Measurements from ENCODE around the gene BATF2. TPM values are rescaled to one million over a fixed set of nuclear protein-coding genes. Genes with fewer than 3 reads are reported as not detected.

BATF2 gene
- total and polyA plus RNA-seq, 9 of the 15 experiments (the other 6 are each of a cell fraction or from before 2014, with no cell fraction given): 1.7 to 8.9 (median 6.4) TPM

- TF ChIP-seq ATF2 (CRISPR knock-in tag; IDR thresholded peaks at IDR 0.05) (no peak), ZNF253 (CRISPR knock-in tag; conservative IDR thresholded peaks at IDR 0.05) (no peak), ZBTB34 (CRISPR knock-in tag; IDR thresholded peaks at IDR 0.05) (no peak)
Measured at GRCh38 chr11:64976651-64977050, 20.1 kb downstream of the BATF2 start (continued).

- no peak for FAIRE-seq
- POLR2A ChIA-PET: interaction anchor here (0.6 to 1.3 kb wide), 2 partner anchors 10 to 162 kb away, joined by 3 to 6 read pairs; no protein-coding TSS in a partner anchor
- Histone ChIP-seq H3K9me1 (ENCODE audit: control insufficient read depth, insufficient read depth, low read length) (no peaks in the 10 kb centered on the region), H3K4me2 (ENCODE audit: insufficient read depth, low read length) (no peak overlapping the region), H3K36me3 (ENCODE audit: control insufficient read depth, insufficient read depth, low read length) (no peaks in the 10 kb centered on the region), H3K27me3 (ENCODE audit: control insufficient read depth in 2 of 2, insufficient read depth in 2 of 2, low read length in 2 of 2) (no peaks in the 10 kb centered on the region), H3K79me2 (ENCODE audit: control insufficient read depth, insufficient read depth, low read length) (no peaks in the 10 kb centered on the region), H3K4me3 (no peak overlapping the region), H3K9me3 (replicated peaks; ENCODE audit: control insufficient read depth, insufficient read depth, low read depth, low read length) (no peaks in the 10 kb centered on the region), H3K27ac (ENCODE audit: extremely low read depth, low read depth, low read length) (no peak overlapping the region), H2AFZ (ENCODE audit: low read depth, low read length) (no peak overlapping the region), H3K9ac (ENCODE audit: insufficient read depth in 1 of 2, low read depth in 2 of 2, low read length in 2 of 2) (no peak overlapping the region; a peak in 1 of 4 replicates), H4K20me1 (replicated peaks; ENCODE audit: control insufficient read depth, insufficient read depth, low read length) (no peaks in the 10 kb centered on the region), H3K4me1 (replicated peaks in 1 of 2; ENCODE audit: control insufficient read depth in 2 of 2, insufficient read depth in 2 of 2, low read length in 2 of 2) (peaks cover 4 to 12% of the 10 kb centered on the region in 2 experiments; a peak in 4 of 5 replicates)
- 26% methylated on average over 3 of the region's 5 CpGs for WGBS (ENCODE audit: insufficient coverage, low coverage, missing lambda C conversion rate)
- in situ Hi-C loops (cut with MboI) (no loop called here), intact Hi-C loops (cut with micrococcal nuclease) (no loop called here)
- CTCF ChIA-PET (ENCODE audit: low intra/inter-chr PET ratio): no interaction called here
- DNase-seq (ENCODE audit: extremely low read depth in 1 of 4, low spot score in 3 of 4): no peak
- no TSS peak for BruUV-seq (replicated peaks)
- no peak for ATAC-seq
- no peak for TF ChIP-seq ZNF263 (CRISPR knock-in tag; IDR thresholded peaks at IDR 0.05; ENCODE audit: borderline replicate concordance)
- TF ChIP-seq HNRNPK (IDR thresholded peaks at IDR 0.05; ENCODE audit: low read depth, low read length, poor library complexity, severe bottlenecking): no peak
- no peak for TF ChIP-seq CGGBP1 (CRISPR knock-in tag; IDR thresholded peaks at IDR 0.05)
- no peak for TF ChIP-seq SFPQ (IDR thresholded peaks at IDR 0.05; ENCODE audit: low read depth, low read length)
- TF ChIP-seq KLF16 (IDR thresholded peaks at IDR 0.05): no peak
- no peak for TF ChIP-seq ZKSCAN3 (CRISPR knock-in tag; IDR thresholded peaks at IDR 0.05)
- no peak for TF ChIP-seq NONO (IDR thresholded peaks at IDR 0.05; ENCODE audit: low read depth in 2 of 2, low read length in 1 of 2)
- no peak for TF ChIP-seq POLR2A (conservative IDR thresholded peaks at IDR 0.05)
- TF ChIP-seq PML (IDR thresholded peaks at IDR 0.05; ENCODE audit: low read length): no peak
- TF ChIP-seq ZFP91 (CRISPR knock-in tag; IDR thresholded peaks at IDR 0.05): no peak
- TF ChIP-seq TOE1 (IDR thresholded peaks at IDR 0.05; ENCODE audit: borderline replicate concordance): no peak
- no peak for TF ChIP-seq TOE1 (CRISPR knock-in tag; IDR thresholded peaks at IDR 0.05; ENCODE audit: borderline replicate concordance, low read depth)
- no peak for TF ChIP-seq RNF2 (IDR thresholded peaks at IDR 0.05)
Measured at GRCh38 chr11:64974124-64974523, 22.6 kb downstream of the BATF2 start.
